ENCODE results near the gene DMPK. TPM values are rescaled to one million over a fixed set of nuclear protein-coding genes. Genes with fewer than 3 reads are reported as not detected.
A peak's percentile ranks its signal among the peaks of the same experiment; 100 is the strongest.

Gene DMPK
- total RNA-seq, 2 experiments from 2014 or later, result 14.9 to 34.7 TPM

DNA sequence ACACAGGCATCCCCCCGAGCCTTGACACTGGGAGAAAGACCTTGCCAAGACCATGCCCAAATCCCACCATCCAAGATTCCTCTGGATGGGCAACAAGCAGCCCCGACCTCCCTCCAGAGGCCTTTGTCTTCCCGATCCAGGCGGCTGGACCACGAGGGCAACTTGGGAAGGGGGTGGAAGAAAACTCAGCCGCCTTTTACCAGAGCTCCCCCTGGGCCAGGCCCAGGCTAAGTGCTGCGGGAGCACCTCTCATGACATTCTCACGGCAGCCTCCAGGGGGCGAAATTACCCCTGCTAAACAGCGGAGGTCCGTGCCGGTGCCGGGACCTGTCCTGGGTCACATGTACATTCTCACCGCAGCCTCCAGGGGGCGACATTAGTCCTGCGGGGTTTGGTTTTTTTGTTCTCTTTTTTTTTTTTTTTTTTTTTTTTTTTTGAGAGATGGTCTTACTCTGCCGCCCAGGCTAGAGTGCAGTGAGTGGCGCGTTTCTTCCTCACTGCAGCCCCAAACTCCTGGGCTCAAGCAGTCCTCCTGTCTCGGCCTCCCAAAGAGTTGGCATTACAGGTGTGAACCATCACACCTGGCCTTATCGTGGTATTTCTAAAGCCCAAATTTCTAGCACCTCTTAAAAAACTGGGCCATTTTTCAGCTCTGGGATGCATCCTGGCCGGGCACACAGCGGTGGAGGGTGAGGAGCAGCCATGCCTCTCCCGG is 34.9 kb upstream of the DMPK start:
- BruUV-seq (replicated peaks), result no TSS peak

DNA sequence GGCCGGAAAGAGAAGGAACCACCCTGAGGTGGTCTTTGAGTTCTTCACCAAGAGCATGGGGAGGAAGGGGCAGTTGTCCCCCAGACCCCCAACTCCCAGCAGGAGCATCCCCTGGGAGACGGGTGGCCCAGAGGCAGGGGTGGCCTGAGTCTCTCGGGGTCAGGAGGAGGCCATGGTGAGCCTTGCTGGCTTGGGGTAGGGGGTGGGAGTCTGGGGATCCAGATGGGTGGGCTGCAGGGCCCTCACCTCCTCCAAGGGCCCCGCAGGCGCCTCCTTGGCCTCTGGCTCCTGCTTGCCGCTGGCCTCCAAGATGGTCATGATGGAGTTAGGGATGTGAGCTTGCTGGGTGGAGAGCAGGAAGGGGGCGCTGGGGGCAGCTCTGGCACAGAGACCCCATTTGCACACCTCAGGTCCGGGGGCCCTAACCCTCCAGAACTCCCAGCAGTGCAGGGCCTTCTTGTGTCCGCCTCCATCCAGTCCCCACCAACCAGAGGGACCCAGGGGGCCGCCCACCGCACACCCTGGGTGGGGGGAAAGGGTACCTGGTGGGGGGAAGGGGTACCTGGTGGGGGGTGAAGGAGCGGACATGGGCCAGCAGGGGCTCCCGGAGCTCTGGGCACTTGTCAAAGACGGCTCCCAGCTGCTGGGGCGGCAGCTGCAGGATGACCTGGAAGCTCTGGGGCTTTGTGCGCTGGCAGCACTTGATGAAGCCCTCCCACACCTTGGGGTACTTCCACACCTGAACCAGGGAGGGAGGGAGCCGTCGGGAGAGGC is 34.1 kb upstream of the DMPK start:
- Histone ChIP-seq H3K79me2 (ENCODE audit: insufficient read depth, low read depth, low read length) (no peaks in the 10 kb centered on the region), H3K4me3 (ENCODE audit: low read depth, low read length, poor library complexity, severe bottlenecking) (no peak overlapping the region), H3K36me3 (ENCODE audit: insufficient read depth, low read length) (peaks cover 40% of the 10 kb centered on the region), H3K27ac (ENCODE audit: low read depth, low read length, poor library complexity, severe bottlenecking) (no peak overlapping the region), H2AFZ (ENCODE audit: low read length) (no peak overlapping the region), H3K9me2 (ENCODE audit: insufficient read depth, low read length) (no peaks in the 10 kb centered on the region), H3K4me1 (ENCODE audit: insufficient read depth, low read length, poor library complexity, severe bottlenecking) (peaks cover 5% of the 10 kb centered on the region), H3K4me2 (ENCODE audit: low read length) (no peak overlapping the region), H4K20me1 (ENCODE audit: insufficient read depth, low read length) (no peaks in the 10 kb centered on the region), H3K9me3 (ENCODE audit: low read length) (no peaks in the 10 kb centered on the region)
- CTCF ChIA-PET (ENCODE audit: unreplicated experiment), result interaction anchor here (0.5 to 1.1 kb wide), 2 partner anchors 44 to 68 kb away, joined by 3 read pairs; no protein-coding TSS in a partner anchor
- BruUV-seq (replicated peaks), result no TSS peak
- no peak for DNase-seq (ENCODE audit: low spot score)
- intact Hi-C loops (cut with micrococcal nuclease; ENCODE audit: unreplicated experiment), result loop anchor here (1.0 kb wide), 1 partner anchor 67 kb away; no protein-coding TSS in a partner anchor
- TF ChIP-seq EZH2phosphoT487 (IDR thresholded peaks at IDR 0.05; ENCODE audit: borderline replicate concordance, low read depth, low read length), result no peak
- TF ChIP-seq, protein P1, sequence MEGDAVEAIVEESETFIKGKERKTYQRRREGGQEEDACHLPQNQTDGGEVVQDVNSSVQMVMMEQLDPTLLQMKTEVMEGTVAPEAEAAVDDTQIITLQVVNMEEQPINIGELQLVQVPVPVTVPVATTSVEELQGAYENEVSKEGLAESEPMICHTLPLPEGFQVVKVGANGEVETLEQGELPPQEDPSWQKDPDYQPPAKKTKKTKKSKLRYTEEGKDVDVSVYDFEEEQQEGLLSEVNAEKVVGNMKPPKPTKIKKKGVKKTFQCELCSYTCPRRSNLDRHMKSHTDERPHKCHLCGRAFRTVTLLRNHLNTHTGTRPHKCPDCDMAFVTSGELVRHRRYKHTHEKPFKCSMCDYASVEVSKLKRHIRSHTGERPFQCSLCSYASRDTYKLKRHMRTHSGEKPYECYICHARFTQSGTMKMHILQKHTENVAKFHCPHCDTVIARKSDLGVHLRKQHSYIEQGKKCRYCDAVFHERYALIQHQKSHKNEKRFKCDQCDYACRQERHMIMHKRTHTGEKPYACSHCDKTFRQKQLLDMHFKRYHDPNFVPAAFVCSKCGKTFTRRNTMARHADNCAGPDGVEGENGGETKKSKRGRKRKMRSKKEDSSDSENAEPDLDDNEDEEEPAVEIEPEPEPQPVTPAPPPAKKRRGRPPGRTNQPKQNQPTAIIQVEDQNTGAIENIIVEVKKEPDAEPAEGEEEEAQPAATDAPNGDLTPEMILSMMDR (conservative IDR thresholded peaks at IDR 0.05; ENCODE audit: low read length), result no peak
- POLR2A ChIA-PET, result no interaction called here

More for the DNA sequence above, 34.9 kb upstream of the DMPK start:
- no peaks in the 10 kb centered on the region for H3K79me2 ChIP-seq (ENCODE audit: insufficient read depth, low read depth, low read length)
- POLR2A ChIA-PET, result no interaction called here
- no peaks in the 10 kb centered on the region for H3K9me2 ChIP-seq (ENCODE audit: insufficient read depth, low read length)
- H3K4me1 ChIP-seq (ENCODE audit: insufficient read depth, low read length, poor library complexity, severe bottlenecking), result peaks cover 5% of the 10 kb centered on the region
- H3K4me2 ChIP-seq (ENCODE audit: low read length), result no peak overlapping the region
- no peak overlapping the region for H3K4me3 ChIP-seq (ENCODE audit: low read depth, low read length, poor library complexity, severe bottlenecking)
- TF ChIP-seq EZH2phosphoT487 (IDR thresholded peaks at IDR 0.05; ENCODE audit: borderline replicate concordance, low read depth, low read length), result no peak
- TF ChIP-seq, protein P1 (conservative IDR thresholded peaks at IDR 0.05; ENCODE audit: low read length), result peak; percentile 97
- peak; percentile 96 for DNase-seq (ENCODE audit: low spot score)
- H3K36me3 ChIP-seq (ENCODE audit: insufficient read depth, low read length), result peaks cover 45% of the 10 kb centered on the region
- H3K27ac ChIP-seq (ENCODE audit: low read depth, low read length, poor library complexity, severe bottlenecking), result no peak overlapping the region
- H3K9me3 ChIP-seq (ENCODE audit: low read length), result no peaks in the 10 kb centered on the region
- intact Hi-C loops (cut with micrococcal nuclease; ENCODE audit: unreplicated experiment), result loop anchor here (1.0 kb wide), 1 partner anchor 66 kb away; no protein-coding TSS in a partner anchor
- H2AFZ ChIP-seq (ENCODE audit: low read length), result no peak overlapping the region
- CTCF ChIA-PET (ENCODE audit: unreplicated experiment), result interaction anchor here (0.5 to 1.1 kb wide), 2 partner anchors 44 to 68 kb away, joined by 3 read pairs; no protein-coding TSS in a partner anchor
- no peaks in the 10 kb centered on the region for H4K20me1 ChIP-seq (ENCODE audit: insufficient read depth, low read length)
